Neural cell (in vitro differentiated cells): ENCODE results near the gene APEX1. TPM values are rescaled to one million over a fixed set of nuclear protein-coding genes. Genes with fewer than 3 reads are reported as not detected.

Experiments
- H2AFZ ChIP-seq: fragments of 200-600, 300-800 bp; sonication (generic), shearing (Covaris generic); 2 replicates; pipeline ENCODE4 v1.6.0; 2014; ENCODE audit warnings: low read depth, mild to moderate bottlenecking, antibody characterized with exemption, low read length, moderate library complexity
- H3F3A ChIP-seq: fragments of 200-600 bp; shearing (Covaris generic); 2 replicates; pipeline ENCODE4 v1.6.1; 2016; ENCODE audit warnings: mild to moderate bottlenecking, moderate library complexity, mixed read lengths, antibody characterized with exemption, low read length; ENCODE audit not compliant: insufficient read depth, poor library complexity, severe bottlenecking
- H3K27ac ChIP-seq: fragments of 200-600, 300-800 bp; sonication (generic), shearing (Covaris generic); 2 replicates; pipeline ENCODE4 v1.5.1; 2014; ENCODE audit warnings: mild to moderate bottlenecking, low read length, moderate library complexity
- H3K27me3 ChIP-seq: fragments of 300-800, 200-600 bp; sonication (generic), shearing (Covaris generic); 2 replicates; pipeline ENCODE4 v1.6.0; 2014; ENCODE audit warnings: mild to moderate bottlenecking, low read depth, low read length, moderate library complexity; ENCODE audit not compliant: insufficient read depth
- H3K36me3 ChIP-seq: fragments of 300-800, 200-600 bp; sonication (generic), shearing (Covaris generic); 2 replicates; pipeline ENCODE4 v1.5.1; 2014; ENCODE audit warnings: mild to moderate bottlenecking, antibody characterized with exemption, low read length, moderate library complexity; ENCODE audit not compliant: insufficient read depth
- H3K4me2 ChIP-seq: fragments of 300-800, 200-600 bp; sonication (generic), shearing (Covaris generic); 2 replicates; pipeline ENCODE4 v1.6.0; 2014; ENCODE audit warnings: mild to moderate bottlenecking, low read length
- H3K4me3 ChIP-seq: fragments of 300-800, 200-600 bp; sonication (generic), shearing (Covaris generic); 2 replicates; pipeline ENCODE4 v1.5.1; 2014; ENCODE audit warnings: mild to moderate bottlenecking, low read length, moderate library complexity
- H3K79me2 ChIP-seq: fragments of 200-600 bp; shearing (Covaris generic); replicated peaks from 2 replicates; pipeline ENCODE4 v1.6.0; 2014; ENCODE audit warnings: mild to moderate bottlenecking, low read length, moderate library complexity; ENCODE audit not compliant: insufficient read depth
- H3K9ac ChIP-seq: fragments of 300-800, 200-600 bp; sonication (generic), shearing (Covaris generic); 2 replicates; pipeline ENCODE4 v1.6.1; 2016; ENCODE audit warnings: mild to moderate bottlenecking, low read length, mixed read lengths
- H3K9me2 ChIP-seq: fragments of 200-600 bp; shearing (Covaris generic); 2 replicates; pipeline ENCODE4 v1.6.1; 2016; ENCODE audit warnings: mild to moderate bottlenecking, low read length, mixed read lengths; ENCODE audit not compliant: insufficient read depth
- H3K9me3 ChIP-seq: fragments of 200-600, 300-800 bp; sonication (generic), shearing (Covaris generic); 2 replicates; pipeline ENCODE4 v1.6.1; 2016; ENCODE audit warnings: mild to moderate bottlenecking, mixed run types, low read length, moderate library complexity, mixed read lengths
- H4K20me1 ChIP-seq: fragments of 200-600 bp; shearing (Covaris generic); 2 replicates; pipeline ENCODE4 v1.6.1; 2016; ENCODE audit warnings: mild to moderate bottlenecking, mixed run types; ENCODE audit not compliant: insufficient read depth
- EP300 ChIP-seq: fragments of 450-650 bp; conservative IDR thresholded peaks from 2 replicates; pipeline ENCODE4 v1.6.1; 2014; ENCODE audit warnings: antibody characterized with exemption, mild to moderate bottlenecking, moderate library complexity; ENCODE audit not compliant: poor library complexity, severe bottlenecking
- EZH2 ChIP-seq: fragments of 200-600, 300-800 bp; shearing (Covaris generic), sonication (generic); IDR thresholded peaks from 2 replicates; pipeline ENCODE4 v1.6.1; 2014; ENCODE audit warnings: antibody characterized with exemption, low read length, borderline replicate concordance, mild to moderate bottlenecking; ENCODE audit not compliant: insufficient read depth, poor library complexity, severe bottlenecking
- MXI1 ChIP-seq: fragments of 450-650 bp; conservative IDR thresholded peaks from 2 replicates; pipeline ENCODE4 v1.6.1; 2014; ENCODE audit warnings: antibody characterized with exemption, mild to moderate bottlenecking; ENCODE audit not compliant: poor library complexity, severe bottlenecking
- POLR2AphosphoS5 ChIP-seq: IDR thresholded peaks from 2 replicates; pipeline ENCODE4 v1.6.1; 2012
- RAD21 ChIP-seq: fragments of 450-650 bp; conservative IDR thresholded peaks from 2 replicates; pipeline ENCODE4 v1.6.1; 2014; ENCODE audit warnings: antibody characterized with exemption, mild to moderate bottlenecking, moderate library complexity
- SMC3 ChIP-seq: fragments of 450-650 bp; conservative IDR thresholded peaks from 2 replicates; pipeline ENCODE4 v1.6.1; 2014; ENCODE audit warnings: antibody characterized with exemption, mild to moderate bottlenecking, moderate library complexity; ENCODE audit not compliant: poor library complexity
- TAF1 ChIP-seq: IDR thresholded peaks from 2 replicates; pipeline ENCODE4 v1.6.1; 2012; ENCODE audit warnings: low read depth
- polyA plus RNA-seq: library from polyadenylated mRNA; depleted of rRNA; stranded (reverse); fragments of >200 nt; gene quantifications from 2 replicates; pipeline ENCODE4 v1.2.3, GENCODE V29; 2014
- TF ChIP-seq, protein P1 (sequence below): fragments of 450-650 bp; IDR thresholded peaks from 2 replicates; pipeline ENCODE4 v1.5.1; 2014; ENCODE audit warnings: antibody characterized with exemption, mild to moderate bottlenecking, moderate library complexity; ENCODE audit not compliant: poor library complexity, severe bottlenecking
- TF ChIP-seq, protein P2 (sequence below): IDR thresholded peaks from 2 replicates; pipeline ENCODE4 v1.6.1; 2012; ENCODE audit warnings: borderline replicate concordance

The APEX1 gene
- polyA plus RNA-seq, 1 donor from 2014 or later = 44.5 TPM

- Histone ChIP-seq H3K27ac (no peak overlapping the region), H3K4me3 (no peak overlapping the region)
- TF ChIP-seq RAD21 = no peak
- TF ChIP-seq, protein P1, sequence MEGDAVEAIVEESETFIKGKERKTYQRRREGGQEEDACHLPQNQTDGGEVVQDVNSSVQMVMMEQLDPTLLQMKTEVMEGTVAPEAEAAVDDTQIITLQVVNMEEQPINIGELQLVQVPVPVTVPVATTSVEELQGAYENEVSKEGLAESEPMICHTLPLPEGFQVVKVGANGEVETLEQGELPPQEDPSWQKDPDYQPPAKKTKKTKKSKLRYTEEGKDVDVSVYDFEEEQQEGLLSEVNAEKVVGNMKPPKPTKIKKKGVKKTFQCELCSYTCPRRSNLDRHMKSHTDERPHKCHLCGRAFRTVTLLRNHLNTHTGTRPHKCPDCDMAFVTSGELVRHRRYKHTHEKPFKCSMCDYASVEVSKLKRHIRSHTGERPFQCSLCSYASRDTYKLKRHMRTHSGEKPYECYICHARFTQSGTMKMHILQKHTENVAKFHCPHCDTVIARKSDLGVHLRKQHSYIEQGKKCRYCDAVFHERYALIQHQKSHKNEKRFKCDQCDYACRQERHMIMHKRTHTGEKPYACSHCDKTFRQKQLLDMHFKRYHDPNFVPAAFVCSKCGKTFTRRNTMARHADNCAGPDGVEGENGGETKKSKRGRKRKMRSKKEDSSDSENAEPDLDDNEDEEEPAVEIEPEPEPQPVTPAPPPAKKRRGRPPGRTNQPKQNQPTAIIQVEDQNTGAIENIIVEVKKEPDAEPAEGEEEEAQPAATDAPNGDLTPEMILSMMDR = no peak
- no peak for TF ChIP-seq EZH2
- no peak for TF ChIP-seq EP300
- TF ChIP-seq, protein P2, sequence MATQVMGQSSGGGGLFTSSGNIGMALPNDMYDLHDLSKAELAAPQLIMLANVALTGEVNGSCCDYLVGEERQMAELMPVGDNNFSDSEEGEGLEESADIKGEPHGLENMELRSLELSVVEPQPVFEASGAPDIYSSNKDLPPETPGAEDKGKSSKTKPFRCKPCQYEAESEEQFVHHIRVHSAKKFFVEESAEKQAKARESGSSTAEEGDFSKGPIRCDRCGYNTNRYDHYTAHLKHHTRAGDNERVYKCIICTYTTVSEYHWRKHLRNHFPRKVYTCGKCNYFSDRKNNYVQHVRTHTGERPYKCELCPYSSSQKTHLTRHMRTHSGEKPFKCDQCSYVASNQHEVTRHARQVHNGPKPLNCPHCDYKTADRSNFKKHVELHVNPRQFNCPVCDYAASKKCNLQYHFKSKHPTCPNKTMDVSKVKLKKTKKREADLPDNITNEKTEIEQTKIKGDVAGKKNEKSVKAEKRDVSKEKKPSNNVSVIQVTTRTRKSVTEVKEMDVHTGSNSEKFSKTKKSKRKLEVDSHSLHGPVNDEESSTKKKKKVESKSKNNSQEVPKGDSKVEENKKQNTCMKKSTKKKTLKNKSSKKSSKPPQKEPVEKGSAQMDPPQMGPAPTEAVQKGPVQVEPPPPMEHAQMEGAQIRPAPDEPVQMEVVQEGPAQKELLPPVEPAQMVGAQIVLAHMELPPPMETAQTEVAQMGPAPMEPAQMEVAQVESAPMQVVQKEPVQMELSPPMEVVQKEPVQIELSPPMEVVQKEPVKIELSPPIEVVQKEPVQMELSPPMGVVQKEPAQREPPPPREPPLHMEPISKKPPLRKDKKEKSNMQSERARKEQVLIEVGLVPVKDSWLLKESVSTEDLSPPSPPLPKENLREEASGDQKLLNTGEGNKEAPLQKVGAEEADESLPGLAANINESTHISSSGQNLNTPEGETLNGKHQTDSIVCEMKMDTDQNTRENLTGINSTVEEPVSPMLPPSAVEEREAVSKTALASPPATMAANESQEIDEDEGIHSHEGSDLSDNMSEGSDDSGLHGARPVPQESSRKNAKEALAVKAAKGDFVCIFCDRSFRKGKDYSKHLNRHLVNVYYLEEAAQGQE = no peak
- TF ChIP-seq MXI1 = no peak
- TF ChIP-seq TAF1 = no peak
- TF ChIP-seq POLR2AphosphoS5 = no peak
- no peak for TF ChIP-seq SMC3
Observed at GRCh38 chr14:20489093-20489994, 34.3 kb downstream of the APEX1 start.

DNA sequence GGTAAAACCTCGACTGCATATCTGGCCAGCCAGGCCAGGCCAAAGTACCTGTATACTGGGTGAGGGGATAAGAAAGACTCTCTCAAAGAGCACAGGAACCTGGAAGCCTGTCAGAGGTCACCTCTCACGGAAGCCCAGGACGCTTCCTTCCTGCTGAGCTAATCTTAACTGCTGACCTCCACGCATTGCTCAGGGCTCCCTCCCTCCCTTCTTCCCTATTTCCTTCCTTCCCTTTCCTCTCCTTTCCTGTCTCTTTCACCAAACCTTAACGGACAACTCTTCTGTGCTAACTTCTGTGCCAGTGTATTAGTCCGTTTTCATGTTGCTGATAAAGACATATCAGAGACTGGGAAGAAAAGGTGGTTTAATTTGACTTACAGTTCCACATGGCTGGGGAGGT, 35.5 kb downstream of the APEX1 start:
- H3K9me3 ChIP-seq = no peaks in the 10 kb centered on the region
- H3K27ac ChIP-seq = no peak overlapping the region
- H3K9ac ChIP-seq = no peak overlapping the region
- H3F3A ChIP-seq = no peaks in the 10 kb centered on the region
- H3K36me3 ChIP-seq = no peaks in the 10 kb centered on the region
- H3K79me2 ChIP-seq = no peaks in the 10 kb centered on the region
- no peaks in the 10 kb centered on the region for H3K9me2 ChIP-seq
- H3K4me2 ChIP-seq = no peak overlapping the region
- no peaks in the 10 kb centered on the region for H3K27me3 ChIP-seq
- H4K20me1 ChIP-seq = no peaks in the 10 kb centered on the region
- TF ChIP-seq, protein P2 = no peak
- TF ChIP-seq SMC3 (no peak), RAD21 (no peak), POLR2AphosphoS5 (no peak), EZH2 (no peak), EP300 (no peak), MXI1 (no peak), TAF1 (no peak)
- TF ChIP-seq, protein P1 = no peak
- H2AFZ ChIP-seq = no peak overlapping the region
- no peak overlapping the region for H3K4me3 ChIP-seq

More at GRCh38 chr14:20489093-20489994, 34.3 kb downstream of the APEX1 start:
- H2AFZ ChIP-seq = no peak overlapping the region
- H3K27me3 ChIP-seq = no peaks in the 10 kb centered on the region
- no peaks in the 10 kb centered on the region for H4K20me1 ChIP-seq
- H3K79me2 ChIP-seq = no peaks in the 10 kb centered on the region
- H3F3A ChIP-seq = no peaks in the 10 kb centered on the region
- no peaks in the 10 kb centered on the region for H3K9me2 ChIP-seq
- H3K9ac ChIP-seq = no peak overlapping the region
- H3K4me2 ChIP-seq = no peak overlapping the region
- H3K9me3 ChIP-seq = no peaks in the 10 kb centered on the region
- H3K36me3 ChIP-seq = no peaks in the 10 kb centered on the region
